ENCODE measurements around the gene GAS5. TPM values are rescaled to one million over a fixed set of nuclear protein-coding genes. Genes with fewer than 3 reads are reported as not detected.

GAS5 gene
- total and polyA plus RNA-seq, 9 of the 15 experiments (the other 6 are each of a cell fraction or from before 2014, with no cell fraction given): 565 to 1,860 (median 1,006) TPM

GRCh38 chr1:173868266-173869020 is 654 bp upstream of the GAS5 start, which contains the start of gene ZBTB37 (continued):
- TF ChIP-seq FOXO4 (CRISPR knock-in tag; IDR thresholded peaks at IDR 0.05): no peak
- peak; percentile 18; the same call in 1 of the 2 replicates for TF ChIP-seq AFF4 (CRISPR knock-in tag; IDR thresholded peaks at IDR 0.05)
- no peak for TF ChIP-seq PTRF (tag; IDR thresholded peaks at IDR 0.05)
- TF ChIP-seq ZNF586 (CRISPR knock-in tag; conservative IDR thresholded peaks at IDR 0.05): no peak
- peak; percentile 78 for TF ChIP-seq LCOR (CRISPR knock-in tag; IDR thresholded peaks at IDR 0.05)
- TF ChIP-seq SRSF3 (IDR thresholded peaks at IDR 0.05; ENCODE audit: insufficient read depth, low read length): no peak
- no peak for TF ChIP-seq IRF1 (CRISPR knock-in tag; IDR thresholded peaks at IDR 0.05; ENCODE audit: borderline replicate concordance)
- TF ChIP-seq STAT6 (CRISPR knock-in tag; IDR thresholded peaks at IDR 0.05): no peak
- no peak; the same call in 1 of the 2 replicates for TF ChIP-seq SAFB (IDR thresholded peaks at IDR 0.05; ENCODE audit: borderline replicate concordance, low read depth, low read length)
- TF ChIP-seq ZNF785 (CRISPR knock-in tag; IDR thresholded peaks at IDR 0.05): no peak
- TF ChIP-seq ZNF232 (CRISPR knock-in tag; IDR thresholded peaks at IDR 0.05): 0 out of 2 replicates have a peak, but pooled peaks have one; percentile 41
- no peak; the same call in 1 of the 2 replicates for TF ChIP-seq ZC3H11A (IDR thresholded peaks at IDR 0.05; ENCODE audit: low read depth, low read length)
- TF ChIP-seq RBFOX2 (IDR thresholded peaks at IDR 0.05; ENCODE audit: low read depth, low read length): peak; percentile 48
- no peak; the same call in 1 of the 2 replicates for TF ChIP-seq XRCC5 (IDR thresholded peaks at IDR 0.05; ENCODE audit: low read depth, low read length)
- TF ChIP-seq E2F1 (CRISPR knock-in tag; IDR thresholded peaks at IDR 0.05): peak; percentile 41; the same call in 1 of the 2 replicates
- TF ChIP-seq ILF3 (IDR thresholded peaks at IDR 0.05; ENCODE audit: borderline replicate concordance): no peak
- peak; percentile 46 for TF ChIP-seq CBFA2T3 (IDR thresholded peaks at IDR 0.05)
- no peak for TF ChIP-seq SNIP1 (IDR thresholded peaks at IDR 0.05; ENCODE audit: low read depth)
